ENCODE data around the gene MLC1. TPM values are rescaled to one million over a fixed set of nuclear protein-coding genes. Genes with fewer than 3 reads are reported as not detected.

The MLC1 gene
- total RNA-seq, 1 donor from 2014 or later, result not detected

DNA sequence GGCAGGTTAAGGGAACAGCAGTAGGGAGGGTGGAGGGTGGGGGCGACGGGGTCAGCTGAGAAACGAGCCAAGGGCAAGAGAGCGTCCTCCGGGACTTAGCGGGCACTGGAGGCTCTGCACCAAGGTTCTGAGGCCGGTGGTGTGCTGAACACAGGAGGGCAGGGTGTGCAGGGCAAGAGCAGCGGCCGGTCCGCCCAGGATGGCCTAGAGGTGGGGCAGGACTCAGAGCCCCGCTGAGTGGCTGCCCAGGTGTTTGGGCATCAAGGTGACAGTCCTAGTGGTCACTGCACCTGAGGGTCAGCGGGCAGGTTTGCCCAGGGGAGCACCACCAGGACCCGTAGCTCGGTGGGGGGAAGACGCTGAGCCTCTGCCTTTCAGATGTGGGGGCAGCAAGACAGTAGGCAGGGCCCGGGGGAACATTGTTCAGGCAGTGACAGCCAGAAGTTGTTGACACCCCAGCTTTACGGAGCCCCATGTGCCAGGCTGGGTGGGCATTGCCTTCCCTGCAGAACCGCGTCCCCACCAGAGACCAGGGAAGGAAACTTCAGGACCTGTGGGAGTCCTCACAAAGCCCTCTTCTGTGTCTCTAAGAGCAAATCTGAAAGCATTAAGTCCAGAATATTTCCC lies 22.6 kb downstream of the MLC1 start:
- no peaks in the 10 kb centered on the region for H3K36me3 Mint-ChIP-seq

DNA sequence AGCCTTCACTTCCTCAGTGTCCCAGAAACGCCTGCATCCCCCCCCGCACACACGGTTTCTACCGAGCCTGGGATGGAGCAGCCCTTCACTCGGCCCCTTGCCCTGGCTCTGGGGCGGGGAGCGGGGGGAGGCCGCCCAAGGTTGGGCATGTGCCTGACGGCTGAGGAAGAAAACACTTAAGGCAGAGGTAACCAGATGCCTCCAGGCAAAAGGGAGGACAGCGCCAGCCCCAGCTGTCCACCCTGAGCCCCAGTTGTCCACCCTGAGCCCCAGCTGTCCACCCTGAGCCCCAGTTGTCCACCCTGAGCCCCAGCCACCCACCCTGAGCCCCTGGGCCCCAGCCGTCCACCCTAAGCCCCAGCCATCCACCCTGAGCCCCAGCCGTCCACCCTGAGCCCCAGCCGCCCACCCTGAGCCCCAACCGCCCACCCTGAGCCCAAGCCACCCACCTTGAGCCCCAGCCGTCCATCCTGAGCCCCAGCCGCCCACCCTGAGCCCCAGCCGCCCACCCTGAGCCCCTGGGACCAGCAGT lies 23.3 kb downstream of the MLC1 start:
- peaks cover 12% of the 10 kb centered on the region for H3K27me3 Mint-ChIP-seq

More for the DNA sequence above, 22.6 kb downstream of the MLC1 start:
- H3K27ac Mint-ChIP-seq, result no peak overlapping the region
- no peaks in the 10 kb centered on the region for H3K9me3 Mint-ChIP-seq
- no peak for DNase-seq (ENCODE audit: extremely low spot score, unreplicated experiment)
- peaks cover 12% of the 10 kb centered on the region for H3K27me3 Mint-ChIP-seq
- H3K4me1 Mint-ChIP-seq (ENCODE audit: unreplicated experiment), result peaks cover 16% of the 10 kb centered on the region
- H3K4me3 Mint-ChIP-seq, result no peak overlapping the region
- TF ChIP-seq, protein P1, sequence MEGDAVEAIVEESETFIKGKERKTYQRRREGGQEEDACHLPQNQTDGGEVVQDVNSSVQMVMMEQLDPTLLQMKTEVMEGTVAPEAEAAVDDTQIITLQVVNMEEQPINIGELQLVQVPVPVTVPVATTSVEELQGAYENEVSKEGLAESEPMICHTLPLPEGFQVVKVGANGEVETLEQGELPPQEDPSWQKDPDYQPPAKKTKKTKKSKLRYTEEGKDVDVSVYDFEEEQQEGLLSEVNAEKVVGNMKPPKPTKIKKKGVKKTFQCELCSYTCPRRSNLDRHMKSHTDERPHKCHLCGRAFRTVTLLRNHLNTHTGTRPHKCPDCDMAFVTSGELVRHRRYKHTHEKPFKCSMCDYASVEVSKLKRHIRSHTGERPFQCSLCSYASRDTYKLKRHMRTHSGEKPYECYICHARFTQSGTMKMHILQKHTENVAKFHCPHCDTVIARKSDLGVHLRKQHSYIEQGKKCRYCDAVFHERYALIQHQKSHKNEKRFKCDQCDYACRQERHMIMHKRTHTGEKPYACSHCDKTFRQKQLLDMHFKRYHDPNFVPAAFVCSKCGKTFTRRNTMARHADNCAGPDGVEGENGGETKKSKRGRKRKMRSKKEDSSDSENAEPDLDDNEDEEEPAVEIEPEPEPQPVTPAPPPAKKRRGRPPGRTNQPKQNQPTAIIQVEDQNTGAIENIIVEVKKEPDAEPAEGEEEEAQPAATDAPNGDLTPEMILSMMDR (conservative IDR thresholded peaks at IDR 0.05), result no peak

DNA sequence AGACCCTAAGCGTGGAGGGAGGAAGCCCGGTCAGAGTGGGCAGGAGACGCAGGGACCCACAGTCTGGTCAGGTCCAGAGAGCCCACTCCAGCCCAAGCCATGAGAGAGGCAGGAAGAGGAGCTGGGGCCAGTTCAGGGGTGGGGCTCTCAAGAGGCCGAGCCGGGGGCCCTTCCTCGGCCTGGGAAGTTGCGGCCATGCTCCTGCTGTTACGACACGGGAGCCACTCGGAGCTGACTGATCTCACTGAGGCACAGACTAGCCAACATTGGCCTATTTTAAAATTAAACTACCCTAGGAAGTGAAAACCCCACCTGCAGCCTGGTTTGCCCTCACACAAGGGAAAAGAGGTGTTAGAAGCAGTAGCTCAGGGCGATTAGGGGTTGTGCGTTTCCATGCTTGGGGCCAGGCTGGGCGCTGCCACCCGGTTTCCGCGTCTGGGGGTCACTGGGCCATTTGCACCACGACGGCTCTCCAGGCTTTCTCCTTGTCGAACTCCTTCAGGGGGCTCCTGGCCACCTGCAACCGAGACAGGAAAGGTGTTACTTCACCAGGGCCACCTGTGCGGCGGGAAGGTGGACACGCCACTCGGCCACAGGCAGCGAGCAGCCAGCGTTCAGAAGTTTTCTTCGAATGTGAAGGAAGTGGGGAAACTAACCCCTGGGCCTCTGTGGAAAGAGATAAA lies 23.9 kb downstream of the MLC1 start:
- Mint-ChIP-seq H3K36me3 (no peaks in the 10 kb centered on the region), H3K4me1 (ENCODE audit: unreplicated experiment) (peaks cover 16% of the 10 kb centered on the region), H3K4me3 (no peak overlapping the region), H3K27ac (no peak overlapping the region), H3K9me3 (no peaks in the 10 kb centered on the region), H3K27me3 (peaks cover 12% of the 10 kb centered on the region)
- DNase-seq (ENCODE audit: extremely low spot score, unreplicated experiment), result no peak
- TF ChIP-seq, protein P1 (conservative IDR thresholded peaks at IDR 0.05), result no peak

More for the DNA sequence above, 23.3 kb downstream of the MLC1 start:
- peaks cover 16% of the 10 kb centered on the region for H3K4me1 Mint-ChIP-seq (ENCODE audit: unreplicated experiment)
- TF ChIP-seq, protein P1 (conservative IDR thresholded peaks at IDR 0.05), result no peak
- H3K9me3 Mint-ChIP-seq, result no peaks in the 10 kb centered on the region
- no peaks in the 10 kb centered on the region for H3K36me3 Mint-ChIP-seq
- H3K27ac Mint-ChIP-seq, result no peak overlapping the region
- DNase-seq (ENCODE audit: extremely low spot score, unreplicated experiment), result no peak
- no peak overlapping the region for H3K4me3 Mint-ChIP-seq

DNA sequence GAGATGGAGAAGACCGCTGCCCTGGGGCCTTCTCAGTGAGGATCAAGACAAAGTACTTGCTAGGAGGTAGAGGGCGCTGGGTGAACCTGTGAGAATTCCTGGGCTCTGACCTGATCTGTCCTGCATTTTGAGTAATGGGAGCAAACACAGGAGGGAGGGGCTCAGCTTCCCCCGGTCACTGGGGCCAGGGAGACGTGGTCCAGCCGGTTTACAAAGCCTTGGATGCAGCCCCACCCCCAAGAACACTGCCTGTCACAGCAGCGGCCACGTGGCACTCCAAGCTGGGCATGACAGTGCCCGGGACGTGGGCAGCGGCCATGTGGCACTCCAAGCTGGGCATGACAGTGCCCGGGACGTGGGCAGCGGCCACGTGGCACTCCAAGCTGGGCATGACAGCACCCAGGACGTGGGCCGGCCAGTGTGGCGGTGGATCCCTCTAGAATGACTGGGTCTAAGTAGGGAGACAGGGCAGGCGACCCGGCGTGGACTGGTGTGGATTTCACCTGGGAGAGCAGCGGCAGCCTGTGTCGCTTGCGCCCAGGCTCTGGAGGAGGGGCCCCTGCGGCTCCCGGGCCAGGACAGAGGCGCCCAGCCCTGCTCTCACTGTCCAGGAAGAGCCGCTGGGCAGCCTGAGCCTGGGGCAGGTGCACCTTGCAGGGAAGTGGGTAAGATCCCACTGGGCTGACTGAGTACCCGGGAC lies 24.6 kb downstream of the MLC1 start:
- DNase-seq (ENCODE audit: extremely low spot score, unreplicated experiment), result no peak
- TF ChIP-seq, protein P1 (conservative IDR thresholded peaks at IDR 0.05), result no peak
- peaks cover 14% of the 10 kb centered on the region for H3K4me1 Mint-ChIP-seq (ENCODE audit: unreplicated experiment)
- H3K27me3 Mint-ChIP-seq, result peaks cover 17% of the 10 kb centered on the region
- H3K27ac Mint-ChIP-seq, result no peak overlapping the region
- no peak overlapping the region for H3K4me3 Mint-ChIP-seq
- no peaks in the 10 kb centered on the region for H3K36me3 Mint-ChIP-seq
- no peaks in the 10 kb centered on the region for H3K9me3 Mint-ChIP-seq

DNA sequence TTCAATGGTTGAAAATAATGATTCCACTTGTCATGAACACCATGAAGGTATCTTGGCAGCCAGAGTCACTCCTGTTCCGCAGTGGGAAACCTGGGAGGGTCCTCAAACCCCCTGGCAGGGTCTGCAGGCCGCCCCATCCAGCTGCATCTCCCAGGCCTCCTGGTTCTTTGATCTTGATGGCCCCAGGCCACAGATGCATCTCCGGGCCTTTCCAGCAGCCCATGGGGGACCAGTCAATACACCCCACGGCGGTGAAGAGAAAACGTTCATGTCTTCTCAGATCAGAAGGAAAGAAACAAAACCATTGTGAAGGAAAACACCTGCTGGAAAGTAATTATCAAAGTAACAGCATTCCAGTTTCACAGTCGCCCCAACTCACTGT lies 25.4 kb downstream of the MLC1 start:
- Mint-ChIP-seq H3K27ac (no peak overlapping the region), H3K9me3 (no peaks in the 10 kb centered on the region), H3K36me3 (no peaks in the 10 kb centered on the region), H3K27me3 (peaks cover 18% of the 10 kb centered on the region), H3K4me1 (ENCODE audit: unreplicated experiment) (peaks cover 13% of the 10 kb centered on the region), H3K4me3 (peak overlapping the region; percentile 78)
- no peak for DNase-seq (ENCODE audit: extremely low spot score, unreplicated experiment)
- TF ChIP-seq, protein P1 (conservative IDR thresholded peaks at IDR 0.05), result no peak

All from type B pancreatic cell (in vitro differentiated cells).